ENCODE results near the gene CDC45.

Gene CDC45

GRCh38 chr22:19469421-19469820, 10.3 kb upstream of the CDC45 start:
- Histone ChIP-seq H3K4me3 (ENCODE audit: low read depth, low read length) (no peak overlapping the region), H3K27me3 (replicated peaks) (no peaks in the 10 kb centered on the region), H3K36me3 (replicated peaks) (peaks cover 93% of the 10 kb centered on the region), H3K27ac (no peak overlapping the region)
- no peak for TF ChIP-seq CTCF (IDR thresholded peaks at IDR 0.05; ENCODE audit: low read depth, low read length, missing control alignments)
- in situ Hi-C loops (cut with HindIII; ENCODE audit: low pct_ligation_motif_present, low sequenced_read_pairs) = no loop called here
- no peak for DNase-seq

DNA sequence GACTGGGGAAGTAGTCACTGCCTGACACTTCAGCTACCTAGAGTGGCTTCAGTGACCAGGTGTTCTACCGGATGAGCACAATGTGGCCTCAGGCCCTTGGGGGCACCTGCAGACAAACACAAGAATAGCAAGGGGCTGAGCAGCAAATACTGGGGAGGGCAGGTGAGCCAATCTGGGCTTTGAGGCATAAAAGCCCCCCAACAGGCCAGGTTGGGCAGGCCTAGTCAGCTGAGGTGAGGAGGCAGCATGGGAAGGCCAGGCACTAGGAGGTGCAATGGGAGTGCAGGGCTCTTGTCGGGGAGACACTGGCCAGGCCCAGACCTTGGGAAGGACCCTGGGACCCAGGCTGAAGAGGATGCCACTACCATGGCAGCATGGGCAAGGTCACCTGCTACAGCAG, 9.7 kb upstream of the CDC45 start:
- peaks cover 91% of the 10 kb centered on the region for H3K36me3 ChIP-seq (replicated peaks)
- no peak for TF ChIP-seq CTCF (IDR thresholded peaks at IDR 0.05; ENCODE audit: low read depth, low read length, missing control alignments)
- H3K27me3 ChIP-seq (replicated peaks) = no peaks in the 10 kb centered on the region
- in situ Hi-C loops (cut with HindIII; ENCODE audit: low pct_ligation_motif_present, low sequenced_read_pairs) = no loop called here
- H3K27ac ChIP-seq = no peak overlapping the region
- DNase-seq = no peak
- H3K4me3 ChIP-seq (ENCODE audit: low read depth, low read length) = no peak overlapping the region

- in situ Hi-C loops (cut with HindIII; ENCODE audit: low pct_ligation_motif_present, low sequenced_read_pairs) = no loop called here
- H3K36me3 ChIP-seq (replicated peaks) = peaks cover 87% of the 10 kb centered on the region
- no peak overlapping the region for H3K4me3 ChIP-seq (ENCODE audit: low read depth, low read length)
- DNase-seq = no peak
- no peaks in the 10 kb centered on the region for H3K27me3 ChIP-seq (replicated peaks)
- no peak overlapping the region for H3K27ac ChIP-seq
- TF ChIP-seq CTCF (IDR thresholded peaks at IDR 0.05; ENCODE audit: low read depth, low read length, missing control alignments) = no peak
These were observed 8.1 kb upstream of the CDC45 start for GRCh38 chr22:19471572-19471971.

- in situ Hi-C loops (cut with HindIII; ENCODE audit: low pct_ligation_motif_present, low sequenced_read_pairs) = no loop called here
- no peak overlapping the region for H3K4me3 ChIP-seq (ENCODE audit: low read depth, low read length)
- peaks cover 81% of the 10 kb centered on the region for H3K36me3 ChIP-seq (replicated peaks)
- H3K27me3 ChIP-seq (replicated peaks) = no peaks in the 10 kb centered on the region
- TF ChIP-seq CTCF (IDR thresholded peaks at IDR 0.05; ENCODE audit: low read depth, low read length, missing control alignments) = no peak
- DNase-seq = no peak
- H3K27ac ChIP-seq = no peak overlapping the region
These were observed 7.5 kb upstream of the CDC45 start for GRCh38 chr22:19472233-19472632.

DNA sequence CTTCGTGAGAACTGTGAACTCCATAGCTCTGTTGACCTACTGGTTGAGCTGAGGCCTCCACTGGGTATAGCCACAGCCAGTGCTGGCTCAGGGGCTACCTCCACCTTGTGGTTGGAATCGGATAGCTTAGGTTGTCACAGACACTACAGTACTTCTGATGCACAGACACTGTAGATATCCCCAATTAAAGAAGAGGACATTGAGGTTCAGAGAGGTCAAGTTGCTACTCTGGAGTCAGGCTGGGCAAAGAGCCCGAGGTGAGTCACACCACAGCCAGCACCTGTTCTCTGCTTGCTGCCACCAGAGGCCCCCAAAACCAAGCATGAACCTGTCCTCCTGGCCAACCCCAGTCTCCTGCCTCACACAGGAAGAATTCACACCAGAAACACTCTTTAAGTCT, 6.1 kb upstream of the CDC45 start:
- no peak for DNase-seq
- H3K27ac ChIP-seq = no peak overlapping the region
- peak; percentile 22 for TF ChIP-seq CTCF (IDR thresholded peaks at IDR 0.05; ENCODE audit: low read depth, low read length, missing control alignments)
- in situ Hi-C loops (cut with HindIII; ENCODE audit: low pct_ligation_motif_present, low sequenced_read_pairs) = no loop called here
- H3K36me3 ChIP-seq (replicated peaks) = peaks cover 67% of the 10 kb centered on the region
- H3K27me3 ChIP-seq (replicated peaks) = no peaks in the 10 kb centered on the region
- H3K4me3 ChIP-seq (ENCODE audit: low read depth, low read length) = no peak overlapping the region

GRCh38 chr22:19476023-19476422, 3.7 kb upstream of the CDC45 start:
- Histone ChIP-seq H3K27me3 (replicated peaks) (no peaks in the 10 kb centered on the region), H3K36me3 (replicated peaks) (peaks cover 43% of the 10 kb centered on the region), H3K27ac (no peak overlapping the region), H3K4me3 (ENCODE audit: low read depth, low read length) (no peak overlapping the region)
- in situ Hi-C loops (cut with HindIII; ENCODE audit: low pct_ligation_motif_present, low sequenced_read_pairs) = no loop called here
- no peak for TF ChIP-seq CTCF (IDR thresholded peaks at IDR 0.05; ENCODE audit: low read depth, low read length, missing control alignments)
- DNase-seq = no peak

Data from brain microvascular endothelial cell (primary cell).